Esophagus muscularis mucosa (tissue), 4 donors: ENCODE data around the gene PPP1R12B.
"Not testable (repeated sequence)": the region's sequence is repeated elsewhere in the genome, so short reads cannot be mapped to it uniquely, and the experiment has no call there.

Source experiments
- CTCF ChIP-seq, 3 experiments: fragments of 200-600 bp in 2 of 3; fragments of 450-650 bp in 1 of 3; sonication (generic) in 2 of 3; IDR thresholded peaks; one replicate each; pipeline ENCODE4 v1.5.1; 2017 to 2019; ENCODE audit warnings: antibody characterized with exemption in 3 of 3, mild to moderate bottlenecking in 2 of 3, moderate library complexity in 1 of 3
- EP300 ChIP-seq: sonication (generic); formaldehyde crosslinking; IDR thresholded peaks from one replicate; pipeline ENCODE4 v1.6.1; 2017; ENCODE audit warnings: antibody characterized with exemption
- POLR2A ChIP-seq: fragments of 450-650 bp; IDR thresholded peaks from one replicate; pipeline ENCODE4 v1.6.1; 2017; ENCODE audit warnings: antibody characterized with exemption, moderate library complexity, mild to moderate bottlenecking, low read depth

- TF ChIP-seq POLR2A; CTCF (IDR thresholded peaks at IDR 0.05); EP300: not testable (repeated sequence)
Measured at GRCh38 chr1:202398439-202398838, 49.9 kb downstream of the PPP1R12B start.
